HG03045 (cell line): Measurements from ENCODE around the gene AAK1.
"Not testable (repeated sequence)": the region's sequence is repeated elsewhere in the genome, so short reads cannot be mapped to it uniquely, and the experiment has no call there.

ENCODE experiments used
- ATAC-seq: cut with Tn5 transposase; IDR thresholded peaks from one replicate; pipeline ENCODE4 v1.9.1; 2021; ENCODE audit warnings: mild to moderate bottlenecking, moderate library complexity; ENCODE audit not compliant: unreplicated experiment

Gene AAK1

DNA sequence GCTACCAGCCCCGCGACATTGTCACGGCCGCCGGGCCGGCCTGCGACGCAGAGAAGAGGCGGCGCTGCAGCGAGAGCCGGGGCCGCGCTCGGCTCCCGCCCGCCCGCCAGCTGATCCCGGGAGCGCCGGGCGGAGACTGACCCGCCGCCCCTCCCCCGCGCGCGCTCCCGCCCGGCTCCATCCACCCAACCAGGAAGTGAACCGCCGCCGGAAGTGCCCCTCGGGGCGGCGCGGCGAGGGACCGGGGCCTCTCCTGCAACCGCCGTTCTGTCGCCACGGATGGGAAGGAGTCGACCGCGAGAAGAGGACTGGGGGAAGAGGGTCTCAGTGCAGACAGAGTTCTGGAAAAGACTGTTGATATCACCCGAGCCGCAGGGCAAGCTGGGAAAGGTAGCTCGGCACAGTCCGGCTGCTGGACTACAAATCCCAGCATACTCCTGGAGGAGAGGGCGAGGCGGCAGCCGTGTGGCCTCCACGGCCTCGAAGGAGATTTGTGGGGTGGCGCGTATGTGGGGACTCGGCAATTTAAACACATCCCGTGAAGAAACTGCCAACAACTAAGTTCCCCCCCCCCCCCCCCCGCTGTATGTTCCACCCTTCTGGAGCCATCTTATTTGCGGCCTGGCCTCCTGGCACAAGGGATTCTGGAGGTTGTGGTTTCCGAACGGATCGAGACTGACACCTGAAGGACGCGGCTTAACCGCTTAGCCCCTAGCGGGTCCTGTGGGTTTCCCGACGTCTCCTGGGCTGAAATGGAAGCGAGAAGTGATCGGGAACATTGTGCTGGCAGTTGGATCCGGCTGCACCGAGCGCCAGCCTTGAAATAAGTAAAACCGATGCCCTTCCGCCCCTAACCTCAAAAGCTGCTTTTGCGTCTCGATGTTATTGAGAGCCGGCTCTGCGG, at the start of gene AAK1:
AAK1 (minus strand) TSS at position 138 of the 904 bp plus-strand sequence. CDS start 699 bp downstream, outside the sequence.
- peak; percentile 54 for ATAC-seq

DNA sequence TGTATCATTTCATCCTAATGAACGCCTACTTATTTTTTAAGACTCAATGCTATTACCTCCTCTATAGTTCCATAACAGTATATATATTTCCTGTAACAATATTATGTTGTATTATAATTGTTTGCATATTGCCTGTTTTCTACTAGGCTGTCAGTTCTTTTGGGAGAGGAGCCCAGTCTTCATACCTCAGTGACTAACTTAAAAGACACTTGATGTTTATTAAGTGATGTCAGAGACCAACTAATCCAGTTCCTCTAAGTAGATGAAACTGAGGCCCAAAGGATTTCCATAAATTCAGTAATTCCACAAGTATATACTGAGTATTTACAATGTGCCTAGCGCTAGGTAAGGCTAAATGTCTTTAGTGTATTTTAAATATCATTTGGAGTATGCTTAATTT, 48.9 kb upstream of the AAK1 start:
- ATAC-seq, result no peak

GRCh38 chr2:69689969-69690368, 46.4 kb upstream of the AAK1 start:
- ATAC-seq, result no peak

- no peak for ATAC-seq
These were observed 45.9 kb upstream of the AAK1 start for GRCh38 chr2:69689466-69689865.

DNA sequence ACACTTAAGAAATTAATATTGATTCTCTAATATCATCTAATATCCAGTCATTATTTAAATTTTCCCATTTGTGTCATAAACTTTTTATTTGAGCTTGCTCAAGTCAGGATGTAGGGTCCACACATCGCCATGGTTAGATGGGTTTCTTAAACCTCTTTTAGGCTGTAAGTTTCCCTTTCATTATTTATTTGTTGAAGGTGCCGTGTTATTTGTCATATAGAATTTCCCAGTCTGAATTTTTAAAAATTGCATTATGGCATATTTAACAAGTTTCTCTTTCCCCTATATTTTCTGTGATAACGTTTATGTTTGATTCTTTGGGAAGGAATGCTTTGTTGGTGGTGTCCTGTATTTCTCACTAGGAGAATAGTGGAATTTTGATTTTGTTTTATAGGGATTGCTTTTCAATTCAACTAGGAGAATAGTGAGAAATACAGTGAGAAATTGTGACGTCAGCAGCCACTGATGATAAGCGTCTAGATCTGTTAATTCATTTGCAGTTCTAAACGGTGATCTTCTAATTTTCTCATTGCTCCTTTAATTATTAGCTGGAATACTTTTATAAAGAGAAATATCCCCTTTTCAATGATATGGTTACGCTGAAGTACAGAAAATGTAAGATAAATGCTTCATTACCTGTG, 44.6 kb upstream of the AAK1 start:
- ATAC-seq, result no peak

DNA sequence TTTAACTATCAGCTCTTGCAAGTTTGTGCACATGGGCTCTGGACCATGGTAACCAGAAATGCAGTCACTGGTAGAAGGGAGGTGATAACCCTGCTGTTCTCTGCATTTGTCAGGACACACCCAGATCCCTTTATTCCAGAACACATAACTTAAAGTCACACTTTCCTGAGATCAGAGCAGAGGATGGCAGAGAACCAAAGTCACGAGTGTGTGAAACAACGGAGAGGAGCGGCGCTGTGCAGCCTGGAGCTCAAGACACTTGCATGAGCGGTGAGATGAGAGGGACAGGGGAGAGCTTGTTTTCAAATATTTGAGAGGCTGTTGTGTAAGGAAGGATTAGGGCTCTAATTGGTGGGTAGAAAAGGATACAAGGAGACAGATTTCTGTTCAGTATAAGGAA, 43.3 kb upstream of the AAK1 start:
- ATAC-seq, result no peak

GRCh38 chr2:69685321-69686048, 41.9 kb upstream of the AAK1 start:
- no peak for ATAC-seq

DNA sequence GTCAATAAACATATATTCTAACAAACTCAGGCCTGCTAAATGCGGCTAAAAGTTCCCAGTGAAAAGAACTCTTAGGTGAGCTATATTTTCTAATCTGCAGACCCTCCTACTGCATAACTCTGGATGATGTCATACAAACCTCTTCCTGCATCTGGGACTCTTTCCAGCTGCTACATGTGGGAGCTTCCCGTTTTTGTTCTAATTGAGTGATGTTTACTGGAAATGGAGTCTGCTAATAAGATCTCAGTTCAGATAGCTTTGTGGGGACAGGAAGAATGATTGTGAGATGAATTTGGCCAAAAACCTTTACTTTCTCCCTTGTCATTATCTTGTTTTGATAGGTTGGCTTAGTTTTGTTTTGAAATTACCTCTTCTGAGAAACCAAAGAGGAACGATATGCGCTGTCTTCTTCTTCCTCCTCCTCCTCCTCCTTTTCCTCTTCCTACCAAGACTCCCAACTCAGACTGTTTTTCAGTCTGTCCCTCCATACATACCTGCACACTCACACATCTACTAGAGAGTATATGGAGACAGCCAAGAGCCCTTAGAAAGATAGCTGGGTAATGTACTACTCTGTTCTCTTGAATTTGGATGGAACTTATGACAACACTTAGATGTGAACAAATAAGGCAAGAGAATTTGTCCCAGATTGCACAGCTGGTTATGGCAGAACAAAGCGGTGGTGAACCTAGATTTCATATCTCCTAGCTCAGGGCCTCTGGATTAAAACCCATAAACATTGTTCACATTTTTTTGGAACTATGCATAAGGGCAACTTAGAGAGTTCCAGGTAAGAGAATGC, 39.8 kb upstream of the AAK1 start:
- ATAC-seq, result no peak

- no peak for ATAC-seq
These were observed 39.0 kb upstream of the AAK1 start for GRCh38 chr2:69682525-69682924.

DNA sequence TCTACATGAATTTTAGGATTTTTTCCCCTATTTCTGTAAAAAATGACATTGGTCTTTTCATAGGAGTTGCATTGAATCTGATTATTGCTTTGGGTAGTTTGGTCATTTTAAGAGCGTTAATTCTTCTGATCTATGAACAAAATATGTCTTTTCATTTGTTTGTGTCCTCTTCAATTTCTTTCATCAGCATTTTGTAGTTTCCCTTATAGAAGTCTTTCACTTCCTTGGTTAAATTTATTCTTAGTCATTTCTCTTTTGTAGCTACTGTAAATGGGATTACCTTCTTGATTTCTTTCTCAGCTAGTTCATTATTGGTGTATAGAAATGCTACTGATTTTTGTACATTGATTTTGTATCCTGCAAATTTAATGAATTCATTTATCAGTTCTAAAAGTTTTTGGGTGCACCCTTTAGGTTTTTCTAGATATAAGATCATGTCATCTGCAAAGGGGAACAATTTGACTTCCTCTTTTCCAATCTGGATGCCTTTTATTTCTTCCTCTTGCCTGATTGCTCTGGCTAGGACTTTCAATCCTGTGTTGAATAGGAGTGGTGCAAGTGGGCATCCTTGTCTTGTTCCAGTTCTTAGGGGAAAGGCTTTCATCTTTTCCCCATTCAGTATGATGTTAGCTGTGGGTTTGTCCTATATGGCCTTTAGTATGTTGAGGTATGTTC, 36.6 kb upstream of the AAK1 start:
- no peak for ATAC-seq

- no peak for ATAC-seq
These were observed 34.4 kb upstream of the AAK1 start for GRCh38 chr2:69677914-69678313.

DNA sequence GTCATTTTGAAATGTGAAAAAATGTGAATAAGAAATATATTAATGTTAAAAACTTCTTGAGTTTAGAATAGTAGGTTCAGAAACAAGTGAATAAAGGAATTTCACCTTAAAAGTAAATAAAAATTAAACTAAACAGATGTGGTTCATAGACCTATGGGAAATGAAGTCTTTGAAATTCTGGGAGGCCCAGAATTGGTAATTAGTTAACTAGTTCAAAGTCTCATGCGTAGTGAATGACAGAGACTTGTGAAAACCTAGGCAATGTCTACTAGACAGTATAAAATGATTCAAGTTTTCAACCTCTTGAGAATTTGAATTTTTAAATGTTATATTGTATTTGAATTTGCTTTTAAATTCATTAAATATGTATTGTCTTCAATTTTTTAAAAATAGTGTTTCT, 32.6 kb upstream of the AAK1 start:
- ATAC-seq, result no peak

DNA sequence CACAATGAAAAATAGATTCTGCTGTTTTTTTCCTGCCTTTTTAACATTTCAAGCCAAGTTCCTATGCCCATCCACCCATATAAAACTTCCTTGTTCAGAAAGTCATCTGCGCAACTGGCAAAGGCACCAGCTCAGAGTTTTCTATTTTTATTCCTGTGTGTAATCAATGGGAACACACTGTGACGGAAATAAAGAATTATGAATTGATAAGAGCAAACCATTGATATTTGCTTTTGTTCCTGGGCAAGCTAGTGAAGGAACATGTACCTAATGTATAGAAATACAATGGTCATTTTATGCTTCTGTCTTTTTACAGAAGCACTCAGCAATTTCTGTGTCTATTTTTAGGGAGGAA, 30.8 kb upstream of the AAK1 start:
- no peak for ATAC-seq

DNA sequence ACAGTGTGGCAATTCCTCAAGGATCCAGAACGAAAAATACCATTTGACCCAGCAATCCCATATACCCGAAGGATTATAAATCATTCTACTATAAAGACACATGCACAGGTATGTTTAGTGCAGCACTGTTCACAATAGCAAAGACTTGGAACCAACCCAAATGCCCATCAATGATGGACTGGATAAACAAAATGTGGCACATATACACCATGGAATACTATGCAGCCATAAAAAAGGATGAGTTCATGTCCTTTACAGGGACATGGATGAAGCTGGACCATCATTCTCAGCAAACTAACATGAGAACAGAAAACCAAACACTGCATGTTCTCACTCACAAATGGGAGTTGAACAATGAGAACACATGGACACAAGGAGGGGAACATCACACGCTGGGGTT, 29.6 kb upstream of the AAK1 start:
- ATAC-seq, result not testable (repeated sequence)

DNA sequence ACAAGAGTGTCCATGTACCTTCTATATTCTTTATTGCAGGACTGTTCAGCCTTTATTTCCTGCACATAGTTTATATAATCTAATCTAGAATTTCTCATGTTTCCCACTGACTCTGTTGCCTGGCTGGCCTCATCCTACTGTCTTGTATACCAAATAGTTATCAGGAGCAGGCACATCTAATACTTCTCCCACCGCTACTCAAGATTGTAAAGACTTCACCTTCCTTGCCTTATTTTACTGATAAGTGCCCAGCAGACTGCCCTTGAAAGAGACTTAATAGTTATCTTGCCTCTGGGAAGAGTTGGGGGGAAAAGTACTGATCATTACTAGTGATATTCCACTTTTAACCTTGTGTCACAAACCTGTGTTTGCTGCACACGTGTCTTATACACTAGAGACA, 26.1 kb upstream of the AAK1 start:
- no peak for ATAC-seq

GRCh38 chr2:69668598-69668997, 25.1 kb upstream of the AAK1 start:
- no peak for ATAC-seq

DNA sequence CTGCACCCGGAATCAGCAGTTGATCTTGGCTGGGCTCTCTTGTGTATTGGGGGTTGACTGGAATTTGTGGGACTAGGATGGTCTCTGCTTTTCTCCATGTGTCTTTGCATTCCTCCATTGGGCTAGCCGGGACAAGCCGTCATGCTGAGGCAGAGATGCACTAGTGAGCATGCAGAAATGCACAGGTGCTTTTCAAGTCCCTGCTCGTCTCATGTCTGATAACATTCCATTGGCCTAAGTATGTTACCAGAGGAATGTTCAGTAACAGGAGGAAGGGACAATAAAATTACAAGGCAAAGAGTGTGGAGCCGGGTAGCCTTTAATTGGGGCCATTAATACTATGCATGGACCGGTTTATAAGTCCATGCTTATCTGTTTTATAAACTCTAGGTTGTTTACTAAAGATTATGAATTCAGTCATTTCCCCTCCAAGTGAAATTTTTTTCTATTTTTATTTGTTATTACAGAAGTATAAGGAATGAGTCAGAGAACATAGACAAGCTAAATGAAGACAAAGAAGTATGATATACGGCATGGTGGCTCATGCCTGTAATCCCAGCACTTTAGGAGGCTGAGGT, 24.4 kb upstream of the AAK1 start:
- ATAC-seq, result no peak

GRCh38 chr2:69665152-69665551, 21.6 kb upstream of the AAK1 start:
- ATAC-seq, result no peak

GRCh38 chr2:69663860-69664259, 20.3 kb upstream of the AAK1 start:
- no peak for ATAC-seq

GRCh38 chr2:69662547-69662946, 19.0 kb upstream of the AAK1 start:
- not testable (repeated sequence) for ATAC-seq
